Upper lobe of left lung (tissue), 6 donors: Measurements from ENCODE around the gene WNT11. TPM values are rescaled to one million over a fixed set of nuclear protein-coding genes. Genes with fewer than 3 reads are reported as not detected.
A peak's percentile ranks its signal among the peaks of the same experiment; 100 is the strongest.

ENCODE experiments used
- ATAC-seq, 2 donors: fragments of 200-7000 bp; cut with Tn5 transposase; one replicate each; pipeline ENCODE4 v1.9.1; 2022; ENCODE audit warnings: mild to moderate bottlenecking in 2 of 2, moderate library complexity in 2 of 2; ENCODE audit not compliant: low FRiP score in 2 of 2
- DNase-seq, 2 donors: peaks; one replicate each; pipeline ENCODE4 v3.0.0-alpha.2; 2019 to 2020
- H3K27ac ChIP-seq, 4 donors: fragments of 200-600 bp; sonication (generic); one replicate each; pipeline ENCODE4 v1.5.1; 2016 to 2019
- H3K27me3 ChIP-seq, 4 donors: fragments of 200-600 bp; sonication (generic); one replicate each; pipeline ENCODE4 v1.5.1; 2017 to 2019
- H3K36me3 ChIP-seq, 4 donors: fragments of 200-600 bp; sonication (generic); one replicate each; pipeline ENCODE4 v1.5.1; 2016 to 2019
- H3K4me1 ChIP-seq, 4 donors: fragments of 200-600 bp; sonication (generic); one replicate each; pipeline ENCODE4 v1.5.1; 2018 to 2019
- H3K4me3 ChIP-seq, 4 donors: fragments of 200-600 bp; sonication (generic); one replicate each; pipeline ENCODE4 v1.5.1; 2017 to 2019; ENCODE audit warnings: mild to moderate bottlenecking in 2 of 4, moderate library complexity in 1 of 4
- H3K9me3 ChIP-seq, 4 donors: fragments of 200-600 bp; sonication (generic); one replicate each; pipeline ENCODE4 v1.5.1; 2018 to 2019
- CTCF ChIP-seq, 6 experiments: fragments of 450-650 bp in 4 of 6; fragments of 200-600 bp in 2 of 6; sonication (generic) in 2 of 6; IDR thresholded peaks; one replicate each; pipeline ENCODE4 v1.5.1; 2016 to 2019; ENCODE audit warnings: antibody characterized with exemption in 6 of 6
- EP300 ChIP-seq, 4 donors: sonication (generic); formaldehyde crosslinking; IDR thresholded peaks; one replicate each; pipeline ENCODE4 v1.5.1; 2017; ENCODE audit warnings: antibody characterized with exemption in 4 of 4, control low read depth in 2 of 4
- POLR2A ChIP-seq, 4 donors: fragments of 450-650 bp; IDR thresholded peaks; one replicate each; pipeline ENCODE4 v1.5.1; 2016 to 2017; ENCODE audit warnings: antibody characterized with exemption in 4 of 4, mild to moderate bottlenecking in 2 of 4
- POLR2AphosphoS5 ChIP-seq, 2 donors: sonication (generic); formaldehyde crosslinking; IDR thresholded peaks; one replicate each; pipeline ENCODE4 v1.5.1; 2017; ENCODE audit warnings: antibody characterized with exemption in 2 of 2
- WGBS, 2 donors: methylation state at CpG; one replicate each; pipeline ENCODE4 v1.1.5; 2017 to 2018; 5-methylcytosine and 5-hydroxymethylcytosine counted together
- total RNA-seq, 6 donors: library from RNA; depleted of rRNA in 4 of 6; stranded (reverse); fragments of >200 nt in 4 of 6; gene quantifications; one replicate each; pipeline versions ENCODE4 v1.1.0 to v1.2.1, GENCODE V29; 2016 to 2021
- donor health status: DM: no; HTN: no; CAD: no; lungs with moderate emphysema.
- donor health status: DM: no; HTN: yes; CAD: no; lungs with severe emphysema.

WNT11 gene
- total RNA-seq, 6 donors from 2014 or later = 1.7 to 12.9 (median 4.1) TPM

GRCh38 chr11:76206077-76206326 lies 300 bp downstream of the WNT11 start:
- TF ChIP-seq POLR2AphosphoS5 (IDR thresholded peaks at IDR 0.05) (no peak), POLR2A (IDR thresholded peaks at IDR 0.05) (no peak)
- Histone ChIP-seq H3K27me3 (peaks cover 0 to 40% (median 14%) of the 10 kb centered on the region in 4 donors), H3K9me3 (no peaks in the 10 kb centered on the region), H3K36me3 (no peaks in the 10 kb centered on the region), H3K27ac (no peak overlapping the region), H3K4me1 (peaks cover 49 to 58% (median 55%) of the 10 kb centered on the region in 4 donors), H3K4me3 (peak overlapping the region; percentile 46 to 60 (median 56))
- DNase-seq = no peak
- no peak for ATAC-seq
- WGBS, 2 donors = 46% methylated on average over 7 of the region's 18 CpGs; no CpG with 5 or more reads in 1 of the 2 donors

- peak overlapping the region in 3 of 4 donors; percentile 46 to 60 (median 54) for H3K4me3 ChIP-seq
- peaks cover 46 to 52% (median 49%) of the 10 kb centered on the region in 4 donors for H3K4me1 ChIP-seq
Observed at GRCh38 chr11:76205252-76206076, 838 bp downstream of the WNT11 start.

GRCh38 chr11:76203937-76204336 lies 2.4 kb downstream of the WNT11 start:
- no peak for TF ChIP-seq POLR2A (IDR thresholded peaks at IDR 0.05)
- no peak for TF ChIP-seq EP300 (IDR thresholded peaks at IDR 0.05)
- no peak for TF ChIP-seq CTCF (IDR thresholded peaks at IDR 0.05)
- TF ChIP-seq POLR2AphosphoS5 (IDR thresholded peaks at IDR 0.05) = no peak
- Histone ChIP-seq H3K27ac (no peak overlapping the region), H3K36me3 (no peaks in the 10 kb centered on the region), H3K4me3 (no peak overlapping the region), H3K4me1 (peaks cover 33 to 37% (median 34%) of the 10 kb centered on the region in 4 donors), H3K9me3 (no peaks in the 10 kb centered on the region), H3K27me3 (peaks cover 0 to 21% (median 9%) of the 10 kb centered on the region in 4 donors)
- 69 to 82% methylated on average over 5 of the region's 5 CpGs for WGBS, 2 donors
- no peak for DNase-seq
- ATAC-seq = no peak

More at GRCh38 chr11:76205252-76206076, 838 bp downstream of the WNT11 start:
- DNase-seq (no peak), ATAC-seq (no peak)
- Histone ChIP-seq H3K9me3 (no peaks in the 10 kb centered on the region), H3K36me3 (no peaks in the 10 kb centered on the region), H3K27me3 (peaks cover 0 to 35% (median 12%) of the 10 kb centered on the region in 4 donors), H3K27ac (no peak overlapping the region)
- WGBS, 2 donors = 46 to 58% methylated on average over 12 to 23 of the region's 23 CpGs
- TF ChIP-seq CTCF (IDR thresholded peaks at IDR 0.05) (no peak), POLR2AphosphoS5 (IDR thresholded peaks at IDR 0.05) (no peak), EP300 (IDR thresholded peaks at IDR 0.05) (no peak), POLR2A (IDR thresholded peaks at IDR 0.05) (no peak)

GRCh38 chr11:76203131-76203925 lies 3.0 kb downstream of the WNT11 start:
- H3K4me1 ChIP-seq = peaks cover 27 to 31% (median 28%) of the 10 kb centered on the region in 4 donors
- no peak for TF ChIP-seq POLR2A (IDR thresholded peaks at IDR 0.05)
- TF ChIP-seq CTCF (IDR thresholded peaks at IDR 0.05) = no peak
- no peak for TF ChIP-seq POLR2AphosphoS5 (IDR thresholded peaks at IDR 0.05)
- TF ChIP-seq EP300 (IDR thresholded peaks at IDR 0.05) = no peak
- peaks cover 0 to 21% (median 9%) of the 10 kb centered on the region in 4 donors for H3K27me3 ChIP-seq
- ATAC-seq = no peak
- no peaks in the 10 kb centered on the region for H3K36me3 ChIP-seq
- no peaks in the 10 kb centered on the region for H3K9me3 ChIP-seq
- no peak for DNase-seq
- no peak overlapping the region for H3K27ac ChIP-seq
- no peak overlapping the region for H3K4me3 ChIP-seq
- 83 to 87% methylated on average over 11 to 13 of the region's 13 CpGs for WGBS, 2 donors
